GM20000 (cell line): ENCODE data around the gene GRID1.

Experiments used
- DNase-seq: peaks from one replicate; pipeline ENCODE4 v3.0.0; 2012; ENCODE audit warnings: low spot score
- CTCF ChIP-seq: IDR thresholded peaks from 2 replicates; pipeline ENCODE4 v1.5.1; 2012; ENCODE audit warnings: mild to moderate bottlenecking, control low read depth; ENCODE audit errors: extremely low read depth, missing control alignments

Gene GRID1

DNA sequence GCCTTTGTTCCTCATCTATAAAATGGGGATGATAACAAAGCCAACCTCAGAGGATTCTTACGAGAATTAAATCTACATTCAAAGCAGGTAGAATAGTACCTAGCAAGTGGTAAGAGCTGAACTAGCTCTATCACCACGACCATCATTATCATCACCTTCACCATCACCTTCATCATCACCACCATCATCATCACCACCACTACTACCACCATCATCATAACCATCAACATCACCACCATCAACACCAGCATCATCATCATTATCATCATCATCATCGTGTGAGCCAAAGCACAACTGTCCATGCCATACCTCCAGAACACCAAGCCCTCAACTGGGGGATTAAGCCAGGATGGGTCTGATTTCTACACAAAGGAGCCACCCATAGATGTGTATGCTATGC lies 206.8 kb downstream of the GRID1 start:
- TF ChIP-seq CTCF = no peak
- no peak for DNase-seq

GRCh38 chr10:86155054-86155921 lies 211.3 kb downstream of the GRID1 start:
- TF ChIP-seq CTCF = no peak
- no peak for DNase-seq

DNA sequence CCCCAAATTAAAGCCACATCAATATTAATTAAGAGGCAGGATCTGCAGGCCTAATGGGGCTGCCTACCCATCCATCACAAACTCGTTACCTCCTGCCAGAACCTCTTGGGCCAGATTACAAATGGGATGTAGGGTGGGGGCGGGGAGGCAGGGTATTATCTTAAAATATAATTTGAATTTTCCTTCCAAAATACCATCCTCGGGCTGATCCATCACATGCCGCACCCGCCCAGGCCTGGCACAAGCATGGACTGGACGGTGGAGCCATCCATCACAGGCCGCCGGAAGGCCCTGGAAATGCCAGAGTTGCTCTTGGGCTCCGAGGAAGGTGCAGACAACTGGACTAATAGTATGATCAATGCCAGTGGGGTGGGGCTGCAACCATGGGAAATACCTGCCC lies 212.8 kb downstream of the GRID1 start:
- no peak for DNase-seq

DNA sequence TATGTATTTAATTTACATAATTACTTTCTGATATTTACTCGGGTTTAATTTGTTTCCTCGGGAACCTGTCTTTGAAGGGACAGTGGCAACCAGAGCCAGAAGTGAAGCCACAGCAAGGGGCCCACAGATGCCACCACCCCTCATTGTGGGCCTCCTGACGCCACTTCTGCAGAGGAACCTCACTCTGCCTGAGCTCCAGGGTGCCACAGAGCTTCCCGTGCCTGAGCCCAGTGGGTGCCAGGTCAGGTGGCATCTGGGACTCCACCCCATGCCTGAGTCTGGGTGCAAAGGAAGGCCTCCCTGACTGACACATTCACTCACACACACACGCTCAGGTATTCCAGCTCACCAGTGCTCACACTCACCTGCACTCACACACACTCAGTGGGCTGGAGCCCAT lies 213.7 kb downstream of the GRID1 start:
- no peak for TF ChIP-seq CTCF
- no peak for DNase-seq

More for the DNA sequence above, 212.8 kb downstream of the GRID1 start:
- TF ChIP-seq CTCF = no peak

- DNase-seq = no peak
- no peak for TF ChIP-seq CTCF
Observed at GRCh38 chr10:86152354-86152753, 214.2 kb downstream of the GRID1 start.

GRCh38 chr10:86151613-86152012 lies 215.0 kb downstream of the GRID1 start:
- TF ChIP-seq CTCF = no peak
- DNase-seq = no peak

- no peak for DNase-seq
- TF ChIP-seq CTCF = no peak
Observed at GRCh38 chr10:86149257-86149656, 217.3 kb downstream of the GRID1 start.
